Smooth muscle cell of the brain vasculature (primary cell): ENCODE measurements around the gene CBLC.

Experiments
- DNase-seq: peaks from one replicate; pipeline ENCODE4 v3.0.0-alpha.2; 2012; ENCODE audit warnings: low read depth, low spot score

CBLC gene, protein sequence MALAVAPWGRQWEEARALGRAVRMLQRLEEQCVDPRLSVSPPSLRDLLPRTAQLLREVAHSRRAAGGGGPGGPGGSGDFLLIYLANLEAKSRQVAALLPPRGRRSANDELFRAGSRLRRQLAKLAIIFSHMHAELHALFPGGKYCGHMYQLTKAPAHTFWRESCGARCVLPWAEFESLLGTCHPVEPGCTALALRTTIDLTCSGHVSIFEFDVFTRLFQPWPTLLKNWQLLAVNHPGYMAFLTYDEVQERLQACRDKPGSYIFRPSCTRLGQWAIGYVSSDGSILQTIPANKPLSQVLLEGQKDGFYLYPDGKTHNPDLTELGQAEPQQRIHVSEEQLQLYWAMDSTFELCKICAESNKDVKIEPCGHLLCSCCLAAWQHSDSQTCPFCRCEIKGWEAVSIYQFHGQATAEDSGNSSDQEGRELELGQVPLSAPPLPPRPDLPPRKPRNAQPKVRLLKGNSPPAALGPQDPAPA

DNA sequence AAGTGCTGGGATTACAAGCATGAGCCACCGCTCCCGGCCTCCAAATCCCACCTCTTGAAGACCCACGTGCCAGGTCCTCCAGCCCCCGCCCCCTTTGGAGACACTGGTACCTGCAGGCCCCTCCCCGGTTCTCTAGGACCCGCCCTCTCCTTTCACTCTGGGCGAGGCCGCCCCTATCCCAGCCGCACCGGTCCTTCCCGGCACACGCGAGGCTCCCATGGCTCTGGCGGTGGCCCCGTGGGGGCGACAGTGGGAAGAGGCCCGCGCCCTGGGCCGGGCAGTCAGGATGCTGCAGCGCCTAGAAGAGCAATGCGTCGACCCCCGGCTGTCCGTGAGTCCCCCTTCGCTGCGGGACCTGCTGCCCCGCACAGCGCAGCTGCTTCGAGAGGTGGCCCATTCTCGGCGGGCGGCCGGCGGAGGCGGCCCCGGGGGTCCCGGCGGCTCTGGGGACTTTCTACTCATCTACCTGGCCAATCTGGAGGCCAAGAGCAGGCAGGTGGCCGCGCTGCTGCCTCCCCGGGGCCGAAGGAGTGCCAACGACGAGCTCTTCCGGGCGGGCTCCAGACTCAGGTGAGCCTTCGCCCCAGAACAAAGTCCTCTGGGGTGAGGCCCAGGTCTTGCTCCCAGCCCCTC is at the start of gene CBLC:
Gene CBLC (plus strand): TSS at position 176 of the 633 bp plus-strand sequence. CDS start 42 bp downstream, at position 218.
- DNase-seq, result no peak

DNA sequence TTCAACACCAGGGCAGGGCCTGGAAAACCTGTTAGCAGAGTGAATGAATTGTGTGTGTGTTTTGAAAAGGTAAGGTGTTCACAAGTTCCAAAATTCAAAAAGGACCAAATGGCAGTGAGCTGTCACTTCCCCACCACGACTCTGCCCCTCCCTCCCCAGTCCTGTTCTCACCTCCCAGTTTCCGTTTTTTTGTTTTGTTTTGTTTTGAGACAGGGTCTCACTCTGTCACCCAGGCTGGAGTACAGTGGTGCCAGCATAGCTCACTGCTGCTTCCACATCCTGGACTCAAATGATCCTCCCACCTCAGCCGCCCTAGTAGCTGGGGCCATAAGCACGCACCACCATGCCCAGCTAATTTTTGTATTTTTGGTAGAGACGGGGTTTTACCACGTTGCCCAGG is 49.5 kb upstream of the CBLC start:
- DNase-seq, result no peak

DNA sequence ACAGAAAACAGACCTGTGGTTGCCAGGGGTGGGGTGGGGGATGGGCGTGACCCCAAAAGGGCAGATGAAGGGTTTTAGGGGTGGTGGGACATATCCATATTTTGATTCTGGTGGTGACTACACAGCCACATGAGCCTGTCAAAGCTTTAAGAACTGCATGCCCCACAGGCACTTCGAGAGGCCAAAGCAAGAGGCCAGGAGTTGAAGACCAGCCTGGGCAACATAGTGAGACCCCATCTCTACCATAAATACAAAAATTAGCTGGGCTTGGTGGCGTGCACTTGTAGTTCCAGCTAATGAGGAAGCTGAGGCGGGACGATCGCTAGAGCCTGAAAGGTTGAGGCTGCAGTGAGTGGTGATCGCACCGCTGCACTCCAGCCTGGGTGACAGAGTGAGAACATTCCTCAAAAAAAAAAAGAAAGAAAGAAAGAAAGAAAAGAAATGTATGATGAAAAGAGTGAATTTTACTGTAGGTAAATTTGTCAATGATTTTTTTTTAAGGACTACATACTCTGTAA is 48.1 kb upstream of the CBLC start:
- no peak for DNase-seq

DNA sequence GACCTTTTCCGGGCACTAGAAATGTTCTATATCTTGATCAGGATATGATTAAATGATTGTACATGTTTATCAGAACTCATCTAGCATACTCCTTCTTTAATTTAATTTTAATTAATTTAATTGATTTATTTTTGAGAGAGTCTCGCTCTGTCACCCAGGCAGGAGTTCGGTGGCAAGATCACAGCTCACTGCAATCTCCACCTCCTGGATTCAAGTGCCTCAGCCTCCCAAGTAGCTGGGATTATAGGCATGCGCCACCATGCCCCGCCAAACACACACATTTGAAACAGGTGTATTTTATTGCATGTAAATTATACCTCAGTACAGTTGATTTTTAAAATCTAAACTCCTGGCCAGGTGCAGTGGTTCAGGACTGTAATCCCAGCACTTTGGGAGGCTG is 46.6 kb upstream of the CBLC start:
- no peak for DNase-seq

DNA sequence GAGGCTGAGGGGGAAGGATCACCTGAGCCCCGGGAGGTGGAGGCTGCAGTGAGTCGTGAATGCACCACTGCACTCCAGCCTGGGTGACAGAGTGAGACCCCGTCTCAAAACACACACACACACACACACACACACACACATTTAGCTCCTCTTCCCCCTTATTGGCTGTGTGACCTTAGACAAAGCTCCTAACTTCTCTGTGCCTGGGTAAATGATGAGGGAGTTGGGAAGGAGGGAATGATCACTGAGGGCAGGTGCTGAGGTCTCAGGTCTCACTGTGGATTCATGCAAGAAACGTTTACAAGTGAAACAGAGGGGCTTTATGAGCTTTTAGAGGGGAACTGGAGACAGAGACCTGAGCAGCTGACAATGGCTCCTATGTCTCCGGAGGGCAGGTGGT is 46.1 kb upstream of the CBLC start:
- no peak for DNase-seq

DNA sequence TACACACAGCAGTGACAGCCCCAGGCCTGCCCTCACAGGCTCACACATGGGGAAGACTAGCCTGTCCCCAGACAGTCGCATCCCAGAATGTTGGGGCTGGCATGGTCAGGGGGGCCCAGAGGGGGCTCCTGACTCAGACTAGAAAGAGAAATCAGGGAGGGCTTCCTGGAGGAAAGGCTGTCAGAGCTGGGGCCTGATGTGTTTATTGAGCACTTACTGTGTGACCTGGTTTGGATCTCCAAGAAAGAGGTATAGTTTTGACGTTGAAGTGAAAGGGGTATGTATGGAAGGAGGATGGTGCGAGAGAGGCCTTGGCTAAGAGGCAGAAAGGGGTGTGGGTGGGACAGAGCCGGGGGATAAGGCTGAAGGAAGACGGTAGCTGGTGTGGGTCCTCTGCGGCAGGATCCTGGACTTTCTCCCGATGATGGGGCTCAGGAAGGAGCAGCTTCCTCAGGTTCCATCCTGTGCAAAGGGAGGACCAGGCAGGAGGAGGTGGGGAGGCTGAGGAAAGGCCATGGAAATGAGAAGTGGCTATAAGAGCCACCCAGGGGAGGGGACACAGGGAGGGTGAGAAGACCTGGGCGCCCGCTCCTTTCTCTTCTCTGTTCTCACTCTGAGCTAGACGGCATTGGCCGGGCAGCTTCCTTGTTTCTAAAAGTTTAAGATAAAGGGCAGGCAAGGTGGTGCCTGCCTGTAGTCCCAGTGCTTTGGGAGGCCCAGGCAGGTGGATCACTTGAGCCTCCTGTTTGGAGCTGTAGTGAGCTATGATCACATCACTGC is 45.3 kb upstream of the CBLC start:
- no peak for DNase-seq

DNA sequence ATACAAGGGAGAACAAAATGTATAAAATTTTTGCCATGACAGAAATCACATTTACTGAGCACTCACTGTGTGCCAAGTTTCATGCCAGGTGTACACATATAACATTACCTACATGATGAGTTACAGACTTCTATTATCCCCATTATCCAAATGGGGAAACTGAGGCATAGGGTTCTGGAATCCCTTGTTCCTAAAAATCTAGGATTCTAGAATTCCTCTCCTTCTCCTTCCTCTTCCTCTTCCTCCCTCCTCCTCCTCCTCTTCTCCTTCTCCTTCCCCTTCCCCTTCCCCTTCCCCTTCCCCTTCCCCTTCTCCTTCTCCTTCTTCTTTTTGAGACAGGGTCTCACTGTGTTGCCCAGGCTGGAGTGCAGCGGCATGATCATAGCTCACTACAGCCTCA is 43.3 kb upstream of the CBLC start:
- DNase-seq, result no peak

DNA sequence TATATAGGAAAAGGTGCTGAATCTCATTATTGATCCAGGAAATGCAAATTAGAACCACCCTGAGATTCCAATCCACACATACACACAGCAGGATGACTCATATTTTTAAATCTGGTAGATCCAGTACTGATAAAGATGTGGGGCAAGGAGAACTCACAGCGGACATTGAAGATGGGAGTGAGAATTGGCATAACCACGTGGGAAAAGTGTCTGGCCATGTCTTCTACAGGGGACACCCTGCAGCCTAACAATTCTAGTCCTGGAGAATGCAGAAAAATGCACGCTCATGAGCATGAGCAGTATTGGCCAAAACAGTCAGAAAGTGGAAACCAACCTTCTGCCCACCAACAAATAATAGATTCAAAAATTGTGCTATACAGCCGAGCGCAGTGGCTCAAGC is 42.7 kb upstream of the CBLC start:
- DNase-seq, result no peak

DNA sequence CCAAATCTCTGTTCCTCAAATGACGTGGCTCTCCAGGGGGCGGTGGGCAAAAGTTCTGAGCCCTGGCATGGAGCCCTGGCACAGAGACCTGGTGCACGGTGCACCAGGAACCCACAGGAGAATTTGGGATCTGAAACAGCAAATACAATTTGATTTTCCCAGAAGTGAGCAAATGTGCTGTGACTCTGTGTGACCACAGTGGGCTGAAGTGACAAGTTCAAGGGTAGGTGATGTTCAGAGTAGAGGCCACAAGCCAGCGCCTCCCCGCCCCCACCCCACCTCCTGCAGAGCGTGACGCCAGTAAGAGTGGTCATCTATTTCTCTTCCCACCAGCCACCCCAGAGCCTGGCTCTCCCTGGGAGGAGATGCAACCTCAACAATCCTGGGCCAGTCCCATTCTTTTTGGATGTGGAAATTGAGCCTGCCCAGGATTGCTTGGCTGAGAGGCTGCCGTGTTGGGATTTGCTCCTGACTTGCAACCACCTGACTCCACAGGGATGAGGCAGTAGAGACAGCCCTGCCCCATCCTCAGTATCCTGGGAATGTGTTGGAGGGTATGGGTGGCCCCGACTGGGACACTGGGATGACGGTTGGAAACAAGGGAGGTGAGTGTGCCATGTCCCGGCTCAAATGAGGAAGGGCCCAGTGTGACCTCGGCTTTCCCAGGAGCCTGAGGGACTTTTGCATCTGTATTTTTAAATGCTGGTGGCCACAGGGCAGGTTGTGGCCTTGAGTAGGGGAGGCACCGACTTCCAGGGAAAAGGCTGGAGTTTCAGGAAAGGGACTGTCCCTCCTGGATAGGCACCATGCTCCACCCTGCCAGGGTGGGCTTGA is 40.2 kb upstream of the CBLC start:
- DNase-seq, result no peak

DNA sequence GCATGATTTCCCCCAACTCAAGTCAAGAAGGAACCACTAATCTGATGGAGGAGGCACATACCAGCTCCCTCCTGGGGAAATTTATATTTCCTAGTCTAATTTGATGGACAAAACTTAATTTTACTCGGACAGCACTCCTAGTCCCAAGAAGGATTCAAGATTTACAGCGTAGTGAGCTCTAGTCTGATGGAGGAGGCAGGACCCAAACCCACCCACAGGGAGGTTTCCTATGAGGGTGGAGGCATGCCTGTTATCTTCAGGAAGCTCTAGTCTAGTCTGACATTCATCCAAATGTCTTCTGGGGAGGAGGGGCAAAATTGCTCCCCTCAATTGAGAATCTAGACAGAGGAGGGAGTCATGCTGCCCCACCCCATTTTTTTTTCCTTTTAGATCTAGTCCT is 39.6 kb upstream of the CBLC start:
- DNase-seq, result no peak

DNA sequence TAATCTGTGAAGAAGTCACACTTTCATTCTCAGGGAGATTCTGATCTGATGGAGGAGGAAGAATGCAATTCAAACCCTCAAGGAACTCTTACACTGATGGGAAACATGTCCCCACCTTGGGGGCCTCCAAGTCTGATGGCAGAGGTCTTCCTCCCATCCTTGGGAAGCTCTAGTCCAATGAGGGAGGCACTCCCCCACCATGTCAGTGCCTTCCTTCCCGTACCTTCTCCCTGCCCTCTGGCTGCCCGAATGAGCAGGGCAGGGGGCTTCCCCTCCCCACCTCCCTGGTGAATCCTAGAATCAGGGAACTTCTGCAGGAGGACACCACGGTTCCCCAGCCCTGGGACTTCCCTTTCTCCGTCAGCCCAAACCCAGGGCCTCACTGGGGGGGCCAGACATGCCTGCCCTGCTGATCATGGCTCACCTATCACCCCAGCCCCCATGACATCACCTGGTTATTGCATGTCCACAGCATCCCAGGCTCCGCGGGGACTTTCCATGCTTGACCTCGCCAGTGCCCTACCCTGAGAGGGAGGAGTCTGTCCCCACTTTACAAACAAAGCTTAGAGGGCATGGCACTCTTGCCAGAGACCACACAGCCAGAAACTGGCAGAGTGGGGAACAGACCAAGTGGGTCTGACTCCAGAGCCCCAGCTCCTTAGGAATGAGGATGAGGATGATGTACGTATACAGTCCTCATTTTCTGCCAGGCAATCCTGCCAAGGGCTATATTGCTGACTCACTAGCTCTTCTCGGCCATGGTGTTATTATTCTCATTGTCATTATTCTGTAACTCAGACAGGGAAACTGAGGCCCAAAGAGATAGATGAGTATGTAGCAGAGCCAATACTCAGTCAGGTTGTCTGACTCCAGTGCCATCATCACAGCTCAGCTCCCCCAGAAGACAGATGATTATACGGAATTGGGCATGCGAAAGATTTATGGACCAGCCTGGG is 38.8 kb upstream of the CBLC start:
- DNase-seq, result no peak

DNA sequence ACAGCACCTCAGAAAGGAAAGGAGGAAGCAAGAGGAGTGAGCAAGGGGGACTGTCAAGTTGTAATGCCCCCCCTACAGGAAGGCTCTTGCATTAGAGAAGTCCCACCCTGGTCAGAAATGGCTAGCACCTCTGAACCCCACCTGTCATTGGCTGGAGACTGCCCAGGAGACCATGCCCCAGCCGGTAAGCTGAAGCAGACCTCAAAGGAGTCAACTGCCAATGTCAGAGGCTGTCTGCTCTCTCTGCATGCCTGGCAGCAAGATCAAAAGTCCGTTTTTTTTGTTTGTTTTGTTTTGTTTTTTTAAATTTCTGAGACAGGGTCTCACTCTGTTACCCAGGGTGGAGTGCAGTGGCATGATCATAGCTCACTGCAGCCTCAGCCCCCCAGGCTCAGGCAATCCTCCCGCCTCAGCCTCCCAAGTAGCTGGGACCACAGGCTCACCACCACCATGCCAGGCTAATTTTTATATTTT is 37.3 kb upstream of the CBLC start:
- no peak for DNase-seq

DNA sequence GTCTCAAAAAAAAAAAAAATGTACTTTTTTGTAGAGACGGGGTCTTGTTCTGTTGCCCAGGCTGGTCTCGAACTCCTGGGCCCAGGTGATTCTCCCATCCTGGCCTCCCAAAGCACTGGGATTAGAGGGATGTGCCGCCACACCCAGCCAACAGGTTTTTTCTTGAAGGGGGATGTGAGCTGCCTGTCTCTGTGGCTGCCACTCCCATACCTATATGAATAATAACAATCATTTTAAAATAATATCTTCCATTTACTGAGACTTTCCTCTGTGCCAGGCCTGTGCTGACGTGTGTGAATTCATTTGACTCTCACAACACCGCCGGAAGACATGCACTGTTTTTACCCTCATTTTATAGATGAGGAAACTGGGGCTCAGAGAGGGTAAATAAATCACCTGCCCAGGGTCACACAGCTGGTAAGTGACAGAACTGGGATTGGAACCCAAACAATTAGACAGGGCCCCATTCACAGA is 36.4 kb upstream of the CBLC start:
- DNase-seq, result no peak

DNA sequence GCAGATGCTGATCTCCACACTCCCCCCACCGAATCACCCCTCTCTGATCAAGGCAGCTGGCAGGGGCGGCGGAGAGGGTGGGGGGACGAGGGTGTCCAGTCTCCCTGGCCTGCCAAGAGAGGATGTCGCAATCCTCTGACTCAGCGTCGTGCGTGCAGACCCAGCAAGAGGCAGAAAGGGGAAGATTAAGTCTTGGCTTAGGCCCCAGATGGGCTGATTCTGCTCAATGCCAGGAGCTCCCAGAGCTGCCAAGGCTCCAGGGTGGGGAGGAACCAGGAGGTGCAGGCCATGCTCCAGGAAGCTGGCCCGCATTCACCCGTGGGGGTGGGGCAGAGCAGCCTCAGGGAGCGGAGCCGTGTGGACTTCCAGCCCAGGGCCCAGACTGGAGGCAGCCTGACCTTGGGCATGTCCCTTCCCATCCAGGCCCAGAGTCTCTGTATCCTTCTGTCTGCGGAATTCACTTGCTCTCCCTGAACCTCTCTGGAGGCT is 35.8 kb upstream of the CBLC start:
- peak; percentile 92 for DNase-seq

DNA sequence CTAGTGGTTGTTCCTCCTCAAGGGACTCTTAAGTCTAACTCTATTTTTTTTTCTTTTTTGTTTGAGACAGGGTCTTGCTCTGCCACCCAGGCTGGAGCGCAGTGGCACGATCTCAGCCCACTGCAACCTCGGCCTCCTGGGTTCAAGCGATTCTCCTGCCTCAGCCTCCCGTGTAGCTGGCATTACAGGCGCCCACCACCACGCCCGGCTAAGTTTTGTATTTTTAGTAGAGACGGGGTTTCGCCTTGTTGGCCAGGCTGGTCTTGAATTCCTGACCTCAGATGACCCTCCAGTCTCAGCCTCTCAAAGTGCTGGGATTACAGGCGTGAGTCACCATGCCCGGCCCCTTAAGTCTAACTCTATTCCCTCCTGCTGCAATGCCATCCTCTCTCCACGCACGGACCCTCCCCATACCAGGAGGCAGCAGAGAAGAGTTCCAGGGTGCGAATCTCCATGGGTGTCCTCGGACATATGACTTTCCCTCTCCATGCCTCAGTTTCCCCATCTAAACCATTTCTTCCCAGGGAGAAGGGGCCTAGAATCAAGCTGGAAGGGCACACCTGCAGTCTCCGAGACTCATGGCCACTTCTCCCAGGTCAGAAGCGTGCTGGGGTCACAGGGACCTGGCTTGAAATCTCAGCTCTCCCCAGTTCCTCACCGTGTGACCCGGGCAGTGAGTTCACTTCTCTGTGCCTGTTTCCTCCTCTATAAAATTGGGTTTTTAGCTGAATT is 35.2 kb upstream of the CBLC start:
- DNase-seq, result no peak

DNA sequence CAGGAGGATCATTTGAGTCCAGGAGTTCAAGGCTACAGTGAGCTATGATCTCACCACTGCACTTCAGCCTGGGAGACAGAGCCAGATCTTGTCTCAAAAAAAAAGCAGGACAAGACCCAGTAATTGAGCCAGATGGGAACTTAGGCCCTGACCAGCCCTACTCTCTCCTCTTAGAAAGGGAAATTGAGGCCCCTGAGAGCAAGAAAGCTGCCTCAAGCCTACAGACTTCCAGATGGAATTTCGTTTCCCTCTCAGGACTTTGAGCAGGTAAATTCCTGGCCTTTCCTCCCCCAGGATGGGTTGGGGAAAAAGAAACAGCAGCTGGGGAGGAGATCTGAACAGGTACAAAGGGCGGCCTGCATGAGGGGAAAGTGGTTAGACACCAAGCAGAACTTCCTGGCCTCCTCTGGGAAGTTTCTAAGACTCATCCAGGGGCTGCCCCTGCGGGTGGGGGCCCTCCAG is 32.8 kb upstream of the CBLC start:
- no peak for DNase-seq

DNA sequence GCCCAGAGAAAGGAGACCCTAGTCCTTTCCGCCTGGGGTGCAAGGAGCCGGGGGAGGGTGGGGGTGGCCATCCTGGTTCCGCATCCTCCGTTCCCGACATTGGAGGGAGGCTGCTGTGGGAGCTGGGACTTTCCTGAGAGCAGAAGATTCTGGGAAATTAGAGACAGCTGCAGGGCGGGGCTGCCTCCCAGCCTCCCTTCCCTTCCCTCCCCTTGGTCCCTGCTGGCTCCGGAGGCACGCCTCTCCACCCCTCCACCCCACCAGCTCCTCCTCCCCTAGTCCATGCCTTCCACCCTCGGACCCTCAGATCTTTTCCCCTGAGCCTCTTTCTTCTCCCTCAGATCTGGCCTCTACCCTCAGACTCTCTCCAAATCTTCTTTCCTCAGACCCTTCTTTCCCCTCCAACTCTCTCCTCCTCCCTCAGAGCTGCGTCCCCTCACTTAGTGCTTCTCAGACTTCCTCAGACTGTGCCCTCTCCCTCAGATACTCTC is 32.3 kb upstream of the CBLC start:
- no peak for DNase-seq

DNA sequence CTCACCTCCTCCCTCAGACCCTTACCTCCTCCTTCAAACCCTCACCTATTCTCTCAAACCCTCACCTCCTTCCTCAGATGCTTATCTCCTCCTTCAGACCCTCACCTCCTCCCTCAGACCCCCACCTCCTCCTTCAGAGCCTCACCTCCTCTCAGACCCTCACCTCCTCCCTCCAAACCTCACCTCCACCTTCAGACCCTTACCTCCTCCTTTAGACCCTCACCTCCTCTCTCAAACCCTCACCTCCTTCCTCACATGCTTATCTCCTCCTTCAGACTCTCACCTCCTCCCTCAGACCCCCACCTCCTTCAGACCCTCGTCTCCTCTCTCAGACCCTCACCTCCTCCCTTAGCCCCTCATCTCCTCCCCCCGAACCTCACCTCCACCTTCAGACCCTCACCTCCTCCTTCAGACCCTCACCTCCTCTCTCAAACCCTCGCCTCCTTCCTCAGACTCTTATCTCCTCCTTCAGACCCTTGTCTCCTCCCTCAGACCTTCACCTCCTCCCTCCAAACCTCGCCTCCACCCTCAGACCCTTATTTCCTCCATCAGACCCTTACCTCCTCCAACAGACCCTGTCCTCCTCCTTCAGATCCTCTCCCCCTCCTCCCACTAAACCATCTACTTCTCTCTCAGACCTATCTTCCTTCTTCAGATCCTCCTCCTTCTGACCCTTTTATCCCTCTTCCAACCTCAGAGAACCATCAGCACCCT is 31.6 kb upstream of the CBLC start:
- no peak for DNase-seq
